ENCODE measurements around the gene IL18.
A peak's percentile ranks its signal among the peaks of the same experiment; 100 is the strongest.

- TF ChIP-seq CTCF (IDR thresholded peaks at IDR 0.05; ENCODE audit: low read depth, low read length, missing input control) (no peak), RAD21 (IDR thresholded peaks at IDR 0.05) (no peak), ATF3 (IDR thresholded peaks at IDR 0.05) (no peak), NR2F2 (IDR thresholded peaks at IDR 0.05) (no peak), JUND (IDR thresholded peaks at IDR 0.05) (no peak), MAX (IDR thresholded peaks at IDR 0.05) (no peak), TAF1 (conservative IDR thresholded peaks at IDR 0.05) (no peak), RXRA (IDR thresholded peaks at IDR 0.05) (peak in 1 of 2 donors; percentile 33), EGR1 (IDR thresholded peaks at IDR 0.05; ENCODE audit: low read depth in 2 of 2) (no peak), REST (IDR thresholded peaks at IDR 0.05) (no peak), YY1 (IDR thresholded peaks at IDR 0.05) (no peak), FOXA1 (IDR thresholded peaks at IDR 0.05) (no peak), GABPA (IDR thresholded peaks at IDR 0.05 in 1 of 2, conservative IDR thresholded peaks at IDR 0.05 in 1 of 2) (no peak)
Measured at GRCh38 chr11:112166562-112166961, 2.7 kb upstream of the IL18 start.

All from liver (tissue), 3 donors.